Progenitor cell of endocrine pancreas (in vitro differentiated cells): ENCODE data around the gene GABRD. TPM values are rescaled to one million over a fixed set of nuclear protein-coding genes. Genes with fewer than 3 reads are reported as not detected.
"Not testable (repeated sequence)": the region's sequence is repeated elsewhere in the genome, so short reads cannot be mapped to it uniquely, and the experiment has no call there.

Source experiments
- DNase-seq: peaks from one replicate; pipeline ENCODE4 v3.0.0; 2021; ENCODE audit warnings: low spot score; ENCODE audit not compliant: unreplicated experiment
- H3K27ac Mint-ChIP-seq: 2 replicates; pipeline ENCODE4 v1.8.0; 2021; ENCODE audit warnings: mild to moderate bottlenecking, moderate library complexity, mixed read lengths
- H3K27me3 Mint-ChIP-seq: 2 replicates; pipeline ENCODE4 v1.8.0; 2021; ENCODE audit warnings: mixed read lengths
- H3K36me3 Mint-ChIP-seq: 2 replicates; pipeline ENCODE4 v1.8.0; 2022; ENCODE audit warnings: mixed read lengths; ENCODE audit not compliant: insufficient read depth
- H3K4me1 Mint-ChIP-seq: 2 replicates; pipeline ENCODE4 v1.8.0; 2021; ENCODE audit warnings: low read depth, mixed read lengths
- H3K4me3 Mint-ChIP-seq: 2 replicates; pipeline ENCODE4 v1.8.0; 2021; ENCODE audit warnings: low read depth, mild to moderate bottlenecking, moderate library complexity, mixed read lengths
- H3K9me3 Mint-ChIP-seq: 2 replicates; pipeline ENCODE4 v1.8.0; 2021; ENCODE audit warnings: low read depth, mixed read lengths
- CTCF ChIP-seq: fragments of 200-600 bp; sonication (generic); IDR thresholded peaks from one replicate; pipeline ENCODE4 v1.5.0; 2021; ENCODE audit warnings: antibody characterized with exemption, mild to moderate bottlenecking; ENCODE audit not compliant: unreplicated experiment
- total RNA-seq: library from RNA; stranded (reverse); gene quantifications from 2 replicates; pipeline ENCODE4 v1.2.1, GENCODE V29; 2021

The GABRD gene
- total RNA-seq, 1 donor from 2014 or later, result not detected

- H3K4me3 Mint-ChIP-seq, result no peak overlapping the region
- no peaks in the 10 kb centered on the region for H3K9me3 Mint-ChIP-seq
- peaks cover 15% of the 10 kb centered on the region for H3K27me3 Mint-ChIP-seq
- H3K4me1 Mint-ChIP-seq, result no peaks in the 10 kb centered on the region
- no peak for DNase-seq
- H3K27ac Mint-ChIP-seq, result no peak overlapping the region
- no peak for TF ChIP-seq CTCF
- no peaks in the 10 kb centered on the region for H3K36me3 Mint-ChIP-seq
Observed at GRCh38 chr1:1978108-1978507, 41.0 kb upstream of the GABRD start.

- not testable (repeated sequence) for DNase-seq, H3K4me1 Mint-ChIP-seq, H3K27ac Mint-ChIP-seq, H3K9me3 Mint-ChIP-seq, H3K4me3 Mint-ChIP-seq, H3K36me3 Mint-ChIP-seq
- peaks cover 15% of the 10 kb centered on the region for H3K27me3 Mint-ChIP-seq
Observed at GRCh38 chr1:1978690-1979481, 40.3 kb upstream of the GABRD start.

- H3K9me3 Mint-ChIP-seq, result no peaks in the 10 kb centered on the region
- DNase-seq, result no peak
- TF ChIP-seq CTCF, result no peak
- H3K4me3 Mint-ChIP-seq, result no peak overlapping the region
- no peaks in the 10 kb centered on the region for H3K4me1 Mint-ChIP-seq
- H3K27ac Mint-ChIP-seq, result no peak overlapping the region
- H3K27me3 Mint-ChIP-seq, result peaks cover 15% of the 10 kb centered on the region
- no peaks in the 10 kb centered on the region for H3K36me3 Mint-ChIP-seq
Observed at GRCh38 chr1:1979482-1980165, 39.5 kb upstream of the GABRD start.

GRCh38 chr1:1980467-1981141, 38.5 kb upstream of the GABRD start:
- TF ChIP-seq CTCF, result no peak
- no peaks in the 10 kb centered on the region for H3K36me3 Mint-ChIP-seq
- peaks cover 8% of the 10 kb centered on the region for H3K27me3 Mint-ChIP-seq
- no peak overlapping the region for H3K4me3 Mint-ChIP-seq
- no peaks in the 10 kb centered on the region for H3K9me3 Mint-ChIP-seq
- no peaks in the 10 kb centered on the region for H3K4me1 Mint-ChIP-seq
- no peak for DNase-seq
- H3K27ac Mint-ChIP-seq, result no peak overlapping the region

- no peak for TF ChIP-seq CTCF
- Mint-ChIP-seq H3K4me3 (no peak overlapping the region), H3K36me3 (no peaks in the 10 kb centered on the region), H3K27me3 (peaks cover 7% of the 10 kb centered on the region), H3K27ac (no peak overlapping the region), H3K4me1 (no peaks in the 10 kb centered on the region), H3K9me3 (no peaks in the 10 kb centered on the region)
- no peak for DNase-seq
Observed at GRCh38 chr1:1981142-1981500, 38.0 kb upstream of the GABRD start.

GRCh38 chr1:1981631-1982327, 37.4 kb upstream of the GABRD start:
- H3K9me3 Mint-ChIP-seq, DNase-seq, H3K27me3 Mint-ChIP-seq, H3K27ac Mint-ChIP-seq, H3K4me3 Mint-ChIP-seq, H3K36me3 Mint-ChIP-seq, H3K4me1 Mint-ChIP-seq: not testable (repeated sequence)
